Kasumi-1 (cell line): ENCODE measurements around the gene VWF.

Experiments used
- DNase-seq, 2 experiments: peaks; one replicate each; lab custom pipeline; 2025; lab: John Stamatoyannopoulos, UW

The VWF gene

DNA sequence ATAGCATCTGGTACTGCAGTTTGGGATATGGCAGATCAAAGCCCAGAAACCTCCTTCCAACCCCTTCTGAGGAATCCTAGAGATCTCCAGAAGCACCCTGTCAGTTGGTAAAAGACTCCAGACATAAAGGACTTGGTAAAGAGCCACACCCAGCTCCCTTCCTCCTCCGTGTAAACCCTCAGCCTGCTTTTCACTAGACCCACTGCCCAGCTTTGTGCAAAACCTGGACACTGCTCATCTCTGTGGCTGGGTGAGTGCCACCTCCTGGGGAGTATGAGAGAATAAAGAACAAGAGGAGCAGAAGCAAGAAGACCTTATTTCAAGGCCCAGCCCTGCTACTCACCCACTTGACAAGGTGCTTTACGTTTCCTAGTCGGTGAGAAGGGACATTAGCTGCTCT lies 212.5 kb downstream of the VWF start:
- no peak for DNase-seq

DNA sequence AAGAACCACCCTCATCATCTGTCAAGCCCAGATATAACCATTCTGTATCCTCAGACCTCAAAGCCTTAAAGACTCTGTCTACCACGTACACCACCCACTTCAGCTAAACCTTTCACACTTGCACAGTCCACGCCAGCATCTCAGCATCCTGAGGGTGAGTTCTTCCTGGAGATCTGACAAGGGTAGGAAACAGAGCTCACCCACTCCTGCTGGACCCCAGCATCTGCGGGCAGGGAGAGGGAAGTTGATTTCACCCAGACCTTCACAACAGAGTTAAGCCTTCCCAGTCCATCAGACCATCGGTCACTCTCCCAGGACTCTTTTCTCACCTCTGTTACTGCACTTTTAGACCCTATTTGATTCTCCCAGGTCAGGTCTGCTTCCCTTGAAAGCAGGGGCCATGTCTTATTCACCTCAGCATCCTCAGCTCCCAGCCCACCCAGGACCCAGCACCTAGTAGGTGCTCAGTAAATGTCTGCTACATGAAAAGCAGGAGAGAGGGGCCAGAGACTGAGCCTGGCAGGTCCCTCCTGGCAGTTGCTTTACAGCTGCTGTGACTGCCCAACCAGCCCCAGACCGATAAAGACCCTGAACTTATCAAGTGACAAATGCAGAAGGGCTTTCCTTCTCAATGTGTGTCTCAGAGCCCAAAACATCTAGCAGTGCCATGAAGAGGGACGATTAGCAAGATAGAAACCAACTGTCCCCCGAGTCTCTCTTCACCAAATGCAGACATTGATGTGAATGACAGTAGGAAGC lies 213.5 kb downstream of the VWF start:
- DNase-seq = no peak

DNA sequence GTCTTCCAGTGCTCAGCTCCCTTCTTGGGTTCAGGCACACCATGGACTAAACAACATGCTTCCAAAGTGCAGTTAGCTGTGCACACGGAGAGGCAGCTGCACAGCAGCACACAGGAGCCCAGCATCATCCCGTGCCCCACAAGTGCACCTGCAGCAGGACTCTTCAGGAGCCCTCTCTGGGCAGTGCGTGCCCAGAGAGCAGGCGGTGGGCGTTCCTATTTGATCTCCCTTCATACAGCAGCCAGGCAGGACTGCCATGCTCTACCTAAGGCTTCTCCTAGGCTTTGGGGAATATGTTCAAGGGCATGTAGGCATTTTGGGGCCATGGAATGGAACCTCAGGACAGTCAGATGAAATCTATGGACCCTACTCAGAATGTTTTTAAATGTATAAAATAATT lies 214.9 kb downstream of the VWF start:
- DNase-seq = no peak

DNA sequence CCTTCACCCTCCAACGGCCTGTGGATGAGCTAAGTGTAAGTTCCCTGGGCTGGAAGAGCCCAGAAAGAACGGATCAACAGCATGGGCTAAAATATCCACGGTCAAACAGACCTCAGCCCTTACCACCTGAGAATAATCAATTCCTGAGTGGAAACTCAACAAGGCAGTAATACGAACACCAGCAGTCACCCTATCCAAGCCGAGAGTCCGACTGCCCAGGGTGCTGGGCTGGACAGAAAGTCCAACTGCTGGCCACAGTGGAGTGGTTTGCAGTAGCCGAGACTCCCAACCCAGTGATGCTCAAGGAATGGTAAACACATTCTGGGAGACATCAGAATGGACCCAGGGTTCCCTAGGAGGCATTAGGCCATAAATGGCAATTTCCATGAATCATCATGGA lies 216.2 kb downstream of the VWF start:
- no peak for DNase-seq

DNA sequence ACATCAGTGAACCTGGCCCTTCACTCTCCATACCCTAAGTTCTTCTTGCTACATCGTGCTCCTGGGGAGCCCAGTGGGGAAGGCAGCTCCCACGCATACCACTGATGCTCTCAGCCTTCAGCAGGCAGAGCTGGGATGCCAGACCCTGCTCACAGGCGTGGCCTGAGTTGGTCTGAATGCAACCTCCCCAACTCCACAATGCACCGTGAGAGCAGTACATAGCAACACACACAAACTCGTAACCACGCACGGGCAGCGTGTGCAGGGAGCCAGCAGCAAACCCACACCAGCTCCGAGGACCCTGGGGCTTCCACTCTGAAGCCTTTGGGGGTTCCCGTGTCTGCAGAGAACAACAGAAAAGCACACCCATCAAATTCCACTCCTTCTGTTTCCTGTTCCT lies 216.7 kb downstream of the VWF start:
- DNase-seq = no peak

DNA sequence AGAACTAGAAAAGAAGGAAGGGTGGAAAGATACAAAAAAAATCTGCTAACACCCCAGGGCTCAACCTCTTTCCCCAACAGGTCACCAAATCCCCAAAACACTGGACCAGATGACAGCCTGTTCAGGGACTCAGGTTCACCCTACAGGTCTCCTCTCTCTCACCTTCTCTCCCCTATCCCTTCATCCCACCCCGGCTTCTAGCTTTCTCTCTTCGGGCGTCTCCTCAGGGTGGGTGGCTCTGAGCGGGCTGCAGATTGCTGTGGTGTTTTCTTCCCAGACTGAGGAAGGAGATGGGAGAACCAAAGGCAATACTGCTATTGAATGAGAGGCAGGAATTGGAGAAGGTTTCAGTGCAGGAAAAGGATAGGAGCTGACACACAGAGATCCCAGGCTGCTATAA lies 218.7 kb downstream of the VWF start:
- no peak for DNase-seq

DNA sequence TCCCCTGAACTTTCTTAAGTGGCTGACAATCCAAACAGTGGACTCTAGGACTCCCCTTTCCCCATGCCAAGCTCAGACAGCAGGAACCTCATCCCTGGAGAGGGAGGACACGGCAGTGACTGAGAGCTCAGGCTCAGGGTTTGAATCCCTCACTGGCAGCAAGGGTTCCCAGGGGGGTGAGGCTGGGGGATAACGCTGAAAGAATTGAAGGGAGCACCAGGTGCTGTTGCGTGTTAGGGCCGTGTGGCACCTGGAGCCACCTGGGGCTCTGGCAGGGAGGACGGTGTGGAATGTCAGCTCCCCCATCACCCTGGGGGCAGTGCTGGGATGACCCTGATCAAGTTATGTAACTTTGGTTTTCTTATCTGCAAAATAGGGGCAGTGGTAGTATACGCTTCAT lies 219.5 kb downstream of the VWF start:
- no peak for DNase-seq

DNA sequence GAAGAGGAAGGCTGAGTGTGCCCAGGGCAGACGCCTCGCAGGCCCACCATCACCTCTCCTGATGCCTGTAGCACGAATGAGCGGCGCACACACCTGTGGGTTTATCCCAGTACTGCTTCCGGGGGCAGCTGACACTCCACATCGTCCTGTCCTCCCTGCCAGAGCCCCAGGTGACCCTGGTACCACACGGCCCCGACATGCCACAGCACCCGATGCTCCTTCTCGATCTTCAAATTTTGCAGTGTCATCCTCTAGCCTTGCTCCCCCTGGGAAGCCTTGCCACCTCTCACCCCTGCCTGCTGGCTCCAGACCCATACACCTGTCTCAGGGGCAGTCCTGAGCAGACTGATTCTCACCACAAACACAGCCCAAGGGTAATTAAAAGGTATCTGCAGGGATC lies 220.0 kb downstream of the VWF start:
- DNase-seq = no peak

DNA sequence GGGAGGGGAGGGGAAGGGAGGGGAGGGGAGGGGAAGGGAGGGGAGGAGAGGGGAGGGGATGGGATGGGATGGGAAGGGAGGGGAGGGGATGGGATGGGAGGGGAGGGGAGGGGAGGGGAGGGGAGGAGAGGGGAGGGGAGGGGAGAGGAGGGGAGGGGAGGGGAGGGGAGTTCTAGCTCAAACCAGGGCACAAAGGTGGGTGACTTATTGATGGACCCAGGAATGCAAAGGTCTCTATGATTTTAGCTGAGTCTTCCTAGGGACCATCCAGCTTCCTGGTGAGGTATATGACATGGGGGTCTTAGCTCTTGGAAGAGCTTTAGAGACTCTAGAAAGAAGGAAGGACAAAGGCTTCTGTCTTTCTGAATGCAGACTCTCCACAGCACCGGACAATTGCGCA lies 221.7 kb downstream of the VWF start:
- no peak for DNase-seq

DNA sequence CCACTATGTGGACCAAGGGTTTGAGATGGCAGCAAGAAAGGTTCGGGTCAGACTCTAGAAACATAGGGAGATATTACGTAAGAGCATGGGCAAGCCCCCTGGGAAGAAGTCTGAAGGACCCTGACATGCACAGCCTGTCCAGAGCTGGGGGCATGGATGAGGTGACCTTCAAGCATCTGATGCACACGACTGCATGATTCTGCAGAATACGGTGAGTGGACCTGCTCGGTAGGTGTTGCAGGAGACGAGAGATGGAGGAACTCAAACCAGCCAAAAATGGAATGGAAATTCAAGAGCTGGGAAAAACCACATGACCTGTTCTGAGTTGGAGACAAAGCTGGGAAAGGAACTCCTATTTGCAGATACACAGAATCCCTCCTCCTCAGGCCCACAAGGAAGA lies 223.1 kb downstream of the VWF start:
- DNase-seq = no peak

DNA sequence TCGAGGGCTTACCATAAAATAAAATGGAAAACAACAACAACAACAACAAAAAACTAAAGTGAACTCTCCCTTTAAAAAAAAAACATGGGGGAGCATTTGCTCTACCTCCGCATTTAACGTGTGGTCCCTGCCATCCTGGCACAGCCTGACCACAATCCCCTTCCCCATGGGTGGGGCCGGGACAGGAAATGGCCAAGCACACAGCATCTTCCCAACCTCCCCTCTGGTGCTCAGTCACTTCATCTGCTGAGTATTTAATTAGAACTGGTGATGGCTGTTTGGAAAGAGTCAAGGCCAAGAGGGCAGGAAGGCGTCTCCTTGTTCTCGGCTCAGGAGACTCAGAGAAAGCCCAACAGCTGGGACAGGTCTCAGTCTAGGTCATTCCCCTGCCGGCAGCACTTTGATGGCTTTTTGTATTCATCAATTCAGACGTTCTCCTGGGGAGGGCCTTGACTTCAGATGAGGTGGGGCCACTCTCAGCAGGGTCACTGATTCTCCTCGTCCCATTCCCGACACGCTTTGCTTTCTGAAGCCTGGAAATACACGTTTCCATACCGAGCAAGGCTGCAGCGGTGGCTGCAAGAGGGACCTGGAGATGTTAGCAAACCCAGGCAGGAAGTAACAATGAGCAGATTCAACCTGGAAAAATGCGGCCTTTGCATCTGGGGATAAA lies 223.8 kb downstream of the VWF start:
- no peak for DNase-seq

DNA sequence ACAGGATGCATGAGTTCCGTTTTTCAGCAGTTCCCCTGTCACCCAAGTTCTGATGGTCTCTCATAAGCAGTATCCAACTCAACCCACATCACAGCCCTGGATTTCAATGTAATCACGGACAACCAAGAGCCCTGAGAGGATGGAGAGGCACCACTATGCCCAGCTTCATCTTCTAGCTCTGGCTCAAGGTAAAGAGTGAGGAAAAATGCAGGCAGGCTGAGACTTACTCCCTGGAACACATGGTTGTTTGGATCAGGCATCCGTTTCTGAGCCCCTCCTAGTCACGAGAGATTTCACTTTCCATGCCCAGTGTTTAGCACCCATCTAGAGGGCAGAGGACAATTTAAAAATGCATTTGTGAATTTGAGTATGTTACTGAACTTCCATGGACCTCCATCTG lies 224.4 kb downstream of the VWF start:
- DNase-seq = no peak

DNA sequence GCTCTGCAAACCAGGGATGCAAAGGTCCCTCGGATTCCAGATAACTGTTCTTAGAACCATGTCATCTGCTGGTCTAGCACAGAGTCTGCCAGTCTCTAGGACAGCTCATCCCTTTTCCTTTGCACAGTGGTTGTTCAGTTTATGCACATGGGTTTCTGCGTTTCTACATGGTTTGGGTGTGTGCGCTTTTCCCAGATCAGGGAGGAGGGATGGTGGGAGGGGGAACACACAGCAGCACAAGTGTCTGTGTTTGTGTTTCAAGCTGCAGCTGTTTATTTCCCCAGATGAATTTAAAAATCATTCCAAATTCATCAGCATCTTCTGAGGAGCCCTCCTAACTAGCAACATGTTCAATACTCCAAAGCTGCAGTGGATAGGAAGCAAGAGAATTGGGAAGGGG lies 224.8 kb downstream of the VWF start:
- no peak for DNase-seq

DNA sequence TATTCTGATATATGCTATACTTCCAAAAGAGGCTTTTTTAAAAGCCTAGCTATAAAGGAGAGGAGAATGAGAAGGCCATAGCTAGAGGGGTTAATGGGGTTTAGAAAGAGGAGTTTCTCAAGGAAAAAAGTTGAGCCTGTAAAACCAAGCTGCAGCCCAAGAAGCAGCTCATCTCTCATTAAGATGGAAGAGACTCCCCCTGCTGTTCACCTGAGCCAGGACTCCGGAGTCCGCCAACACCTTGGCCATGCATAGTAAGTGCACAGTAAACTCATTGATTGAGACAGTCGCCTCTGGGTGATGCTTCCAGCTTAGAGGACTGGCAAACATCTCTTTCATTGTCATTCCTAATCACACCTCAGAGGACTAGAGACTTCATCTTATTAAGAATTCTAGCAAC lies 225.6 kb downstream of the VWF start:
- DNase-seq = no peak
